Right lobe of liver (tissue), 6 donors: Measurements from ENCODE around the gene PIEZO2. TPM values are rescaled to one million over a fixed set of nuclear protein-coding genes. Genes with fewer than 3 reads are reported as not detected.
"Not testable (repeated sequence)": the region's sequence is repeated elsewhere in the genome, so short reads cannot be mapped to it uniquely, and the experiment has no call there.

Source experiments
- ATAC-seq, 4 donors: fragments of 200-7000 bp; cut with Tn5 transposase; one replicate each; pipeline ENCODE4 v1.9.1; 2020; ENCODE audit warnings: mild to moderate bottlenecking in 4 of 4, moderate library complexity in 4 of 4
- DNase-seq, 3 donors: peaks; one replicate each; pipeline ENCODE4 v3.0.0-alpha.2; 2020
- H3K27ac ChIP-seq, 3 donors: fragments of 200-600 bp; one replicate each; pipeline ENCODE4 v1.8.0; 2022
- H3K27me3 ChIP-seq, 2 donors: fragments of 200-600 bp; one replicate each; pipeline ENCODE4 v1.8.0; 2022
- H3K36me3 ChIP-seq, 4 donors: fragments of 200-600 bp; sonication (generic) in 1 of 4; one replicate each; pipeline versions ENCODE4 v1.5.1 to v1.8.0; 2017 to 2022; ENCODE audit warnings: control low read depth in 1 of 4
- H3K4me1 ChIP-seq, 4 donors: fragments of 200-600 bp; sonication (generic) in 1 of 4; one replicate each; pipeline versions ENCODE4 v1.5.1 to v1.8.0; 2017 to 2022; ENCODE audit warnings: control low read depth in 1 of 4
- H3K4me3 ChIP-seq, 3 donors: fragments of 200-600 bp; one replicate each; pipeline ENCODE4 v1.8.0; 2022
- H3K9me3 ChIP-seq, 4 donors: fragments of 200-600 bp; sonication (generic) in 1 of 4; one replicate each; pipeline versions ENCODE4 v1.5.1 to v1.8.0; 2017 to 2022; ENCODE audit warnings: control low read depth in 1 of 4
- POLR2A ChIP-seq: fragments of 450-650 bp; IDR thresholded peaks from one replicate; pipeline ENCODE4 v1.6.1; 2017; ENCODE audit warnings: antibody characterized with exemption, mild to moderate bottlenecking
- WGBS: methylation state at CpG from one replicate; pipeline ENCODE4 v1.1.6; 2018; ENCODE audit warnings: low coverage, low lambda C conversion rate; ENCODE audit not compliant: insufficient coverage; ENCODE audit errors: missing lambda C conversion rate; 5-methylcytosine and 5-hydroxymethylcytosine counted together
- intact Hi-C, 2 donors: fragments of 100-400 bp; cut with DNase I; formaldehyde crosslinking; loops; one replicate each; pipeline versions ENCODE4 v1.11.2 to v1.14.1; 2022
- long read RNA-seq: library from polyadenylated mRNA; unstranded; transcript quantifications from one replicate; pipeline ENCODE4 v2.0.0, GENCODE V29; 2019
- total RNA-seq, 6 experiments: library from RNA; depleted of rRNA in 2 of 6; stranded (reverse); fragments of >200 nt in 2 of 6; fragmentation: NEBNext Ultra II Directional in 3 of 6; extraction: Animal tissue kit (Norgen Biotek cat#: 25700) in 3 of 6; gene quantifications; one replicate each; pipeline versions ENCODE4 v1.1.0 to v1.2.4, GENCODE V29; 2016 to 2023
- TF ChIP-seq, protein P1 (sequence below), 4 donors: fragments of 200-600 bp in 3 of 4; fragments of 450-650 bp in 1 of 4; IDR thresholded peaks; one replicate each; pipeline versions ENCODE4 v1.5.1 to v1.8.0; 2016 to 2022; ENCODE audit warnings: antibody characterized with exemption in 4 of 4, mild to moderate bottlenecking in 2 of 4
- donor health status: DM: no; HTN: yes; CAD: no.
- donor health status: DM: no; HTN: no; CAD: no.
- donor health status: DM: no; HTN: no; CAD: no.
- donor health status: DM: no; HTN: yes; CAD: no.
- donor health status: DM: no; HTN: yes; CAD: no.

PIEZO2 gene
- 10 to 100 TPM in 3 of 6 experiments, 1 to 10 TPM in 3; 6.6 to 16.9 (median 10.1) TPM for total RNA-seq
- long read RNA-seq: 0 reads

DNA sequence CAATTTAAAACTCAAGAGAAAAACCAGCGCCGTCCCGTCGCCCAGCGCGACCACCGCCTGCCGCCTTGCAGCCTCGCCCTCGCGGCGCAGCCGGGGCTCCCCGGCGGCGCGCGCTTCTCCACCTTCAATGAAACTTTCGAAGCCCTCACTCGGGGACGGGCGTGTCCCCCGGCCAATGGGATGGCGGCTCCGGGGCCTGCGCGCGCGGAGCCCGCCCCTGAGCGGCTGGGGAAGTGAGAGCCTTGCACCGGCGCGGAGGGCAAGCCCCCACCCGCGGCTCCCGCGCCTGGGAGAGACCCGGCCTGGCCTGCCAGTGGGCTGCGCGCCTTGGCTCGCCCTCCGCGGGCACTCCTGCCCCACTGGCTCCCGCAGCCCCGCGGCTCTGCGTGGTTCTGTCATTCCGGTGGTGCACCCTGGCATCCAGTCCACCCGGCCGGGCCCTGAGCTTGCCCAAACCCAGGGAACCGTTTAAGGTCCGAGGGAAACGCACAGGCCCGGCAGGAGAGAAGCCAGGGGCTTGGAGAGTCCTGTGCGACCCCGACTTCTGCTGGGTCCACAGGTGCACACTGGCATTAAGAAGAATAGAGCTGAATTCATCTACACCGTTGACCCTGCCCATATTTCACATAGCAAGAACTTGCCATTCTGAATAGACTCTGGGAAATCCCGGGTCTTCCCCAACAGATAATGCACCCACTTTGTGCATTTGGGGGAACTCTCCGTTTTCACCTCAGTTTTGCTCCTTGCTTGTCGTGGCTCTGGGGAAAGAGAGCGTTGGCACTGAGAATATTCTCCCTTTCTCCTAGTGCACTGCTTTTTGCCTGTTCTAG is at the start of gene PIEZO2:
PIEZO2 (minus strand) TSS at position 129 of the 830 bp plus-strand sequence. CDS start 981 bp downstream, outside the sequence.
- Histone ChIP-seq H3K9me3 (no peaks in the 10 kb centered on the region), H3K4me3 (peak within 1 kb of the TSS; percentile 54 to 75 (median 73)), H3K27ac (peak within 1 kb of the TSS in 2 of 3 donors; percentile 20 to 44), H3K27me3 (no peaks in the 10 kb centered on the region), H3K36me3 (no peaks in the 10 kb centered on the region), H3K4me1 (peaks cover 0 to 33% (median 3%) of the 10 kb centered on the region in 4 donors)
- peak; percentile 78 for TF ChIP-seq POLR2A
- TF ChIP-seq, protein P1, sequence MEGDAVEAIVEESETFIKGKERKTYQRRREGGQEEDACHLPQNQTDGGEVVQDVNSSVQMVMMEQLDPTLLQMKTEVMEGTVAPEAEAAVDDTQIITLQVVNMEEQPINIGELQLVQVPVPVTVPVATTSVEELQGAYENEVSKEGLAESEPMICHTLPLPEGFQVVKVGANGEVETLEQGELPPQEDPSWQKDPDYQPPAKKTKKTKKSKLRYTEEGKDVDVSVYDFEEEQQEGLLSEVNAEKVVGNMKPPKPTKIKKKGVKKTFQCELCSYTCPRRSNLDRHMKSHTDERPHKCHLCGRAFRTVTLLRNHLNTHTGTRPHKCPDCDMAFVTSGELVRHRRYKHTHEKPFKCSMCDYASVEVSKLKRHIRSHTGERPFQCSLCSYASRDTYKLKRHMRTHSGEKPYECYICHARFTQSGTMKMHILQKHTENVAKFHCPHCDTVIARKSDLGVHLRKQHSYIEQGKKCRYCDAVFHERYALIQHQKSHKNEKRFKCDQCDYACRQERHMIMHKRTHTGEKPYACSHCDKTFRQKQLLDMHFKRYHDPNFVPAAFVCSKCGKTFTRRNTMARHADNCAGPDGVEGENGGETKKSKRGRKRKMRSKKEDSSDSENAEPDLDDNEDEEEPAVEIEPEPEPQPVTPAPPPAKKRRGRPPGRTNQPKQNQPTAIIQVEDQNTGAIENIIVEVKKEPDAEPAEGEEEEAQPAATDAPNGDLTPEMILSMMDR (IDR thresholded peaks at IDR 0.05): peak in 1 of 4 donors; percentile 11
- peak; percentile 83 to 91 (median 86) for ATAC-seq
- DNase-seq: peak; percentile 88 to 91 (median 89)
- WGBS: 27% methylated on average over 7 of the region's 62 CpGs
- intact Hi-C loops: loop anchor here in 1 of 2 donors (10.0 kb wide), 1 partner anchor 295 kb away; no protein-coding TSS in a partner anchor

DNA sequence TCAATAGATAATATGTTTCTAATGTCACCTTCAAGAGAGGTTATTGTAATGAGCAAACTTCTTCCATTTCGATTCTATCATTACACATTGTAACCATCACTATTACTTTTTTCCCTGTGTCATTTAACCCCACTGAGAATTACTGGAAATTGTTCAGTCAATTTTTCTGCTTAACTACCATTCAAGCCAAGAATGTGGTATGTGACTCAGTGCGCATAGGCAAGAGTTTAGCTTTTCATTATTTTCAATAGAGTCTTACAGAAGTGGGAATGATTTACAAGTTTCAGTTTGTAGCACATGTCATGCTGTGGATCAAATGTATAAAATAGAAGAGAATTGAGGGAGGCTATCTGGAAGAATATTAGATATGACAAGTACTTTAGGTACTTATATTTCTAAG is 34.3 kb upstream of the PIEZO2 start:
- no peak for TF ChIP-seq POLR2A
- TF ChIP-seq, protein P1 (IDR thresholded peaks at IDR 0.05): no peak
- intact Hi-C loops: no loop called here
- Histone ChIP-seq H3K36me3 (no peaks in the 10 kb centered on the region), H3K4me3 (no peak overlapping the region), H3K27me3 (no peaks in the 10 kb centered on the region), H3K4me1 (no peaks in the 10 kb centered on the region), H3K27ac (no peak overlapping the region), H3K9me3 (no peaks in the 10 kb centered on the region)
- WGBS: 85% methylated on average over 2 of the region's 2 CpGs
- ATAC-seq: no peak
- no peak for DNase-seq

DNA sequence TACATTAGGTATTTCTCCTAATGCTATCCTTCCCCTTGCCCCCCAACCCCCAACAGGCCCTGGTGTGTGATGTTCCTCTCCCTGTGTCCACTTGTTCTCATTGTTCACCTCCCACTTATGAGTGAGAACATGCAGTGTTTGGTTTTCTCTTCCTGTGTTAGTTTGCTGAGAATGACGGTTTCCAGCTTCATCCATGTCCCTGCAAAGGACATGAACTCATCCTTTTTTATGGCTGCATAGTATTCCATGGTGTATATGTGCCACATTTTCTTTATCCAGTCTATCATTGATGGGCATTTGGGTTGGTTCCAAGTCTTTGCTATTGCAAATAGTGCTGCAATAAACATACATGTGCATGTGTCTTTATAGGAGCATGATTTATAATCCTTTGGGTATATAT is 32.3 kb upstream of the PIEZO2 start:
- WGBS: 83% methylated on average over 1 of the region's 1 CpG

DNA sequence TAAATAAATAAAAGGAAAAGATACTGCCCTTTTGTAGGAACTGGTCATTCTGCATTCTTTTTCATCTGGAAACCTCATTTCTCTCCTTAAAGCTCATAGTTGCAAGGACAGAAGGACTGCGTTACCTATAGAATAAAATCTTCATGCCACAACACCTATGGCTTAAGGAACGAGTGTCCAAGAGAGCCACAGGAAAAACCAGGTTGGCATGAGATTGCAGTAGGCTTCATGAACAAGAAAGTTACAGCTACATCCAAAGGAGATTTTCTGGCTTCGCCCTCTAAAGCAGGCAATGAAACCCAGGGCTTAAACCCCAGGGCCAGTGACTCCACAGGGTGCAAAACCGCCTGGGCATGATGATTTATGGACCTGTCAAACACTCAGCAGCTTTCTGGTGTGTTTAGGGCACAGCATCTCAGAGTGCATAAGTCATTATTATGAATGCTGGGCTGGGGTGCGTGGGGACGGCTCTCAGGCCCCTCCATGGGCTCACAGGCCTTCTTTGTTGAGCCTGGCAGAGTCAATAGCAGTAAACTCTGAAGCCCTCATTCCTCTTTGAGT is 30.7 kb upstream of the PIEZO2 start:
- 76% methylated on average over 3 of the region's 6 CpGs for WGBS
- TF ChIP-seq, protein P1 (IDR thresholded peaks at IDR 0.05): no peak
- no peak for TF ChIP-seq POLR2A
- no peak overlapping the region for H3K4me3 ChIP-seq
- H3K27me3 ChIP-seq: no peaks in the 10 kb centered on the region
- H3K36me3 ChIP-seq: no peaks in the 10 kb centered on the region
- DNase-seq: no peak
- ATAC-seq: no peak
- H3K27ac ChIP-seq: no peak overlapping the region
- intact Hi-C loops: no loop called here
- no peaks in the 10 kb centered on the region for H3K4me1 ChIP-seq
- H3K9me3 ChIP-seq: no peaks in the 10 kb centered on the region

More for the DNA sequence above, 32.3 kb upstream of the PIEZO2 start:
- H3K4me3 ChIP-seq, H3K27me3 ChIP-seq, DNase-seq, H3K27ac ChIP-seq, ATAC-seq, H3K36me3 ChIP-seq, intact Hi-C loops, H3K9me3 ChIP-seq, H3K4me1 ChIP-seq: not testable (repeated sequence)
